MG63 (cell line): Measurements from ENCODE around the gene SRGAP1. TPM values are rescaled to one million over a fixed set of nuclear protein-coding genes. Genes with fewer than 3 reads are reported as not detected.
"Not testable (repeated sequence)": the region's sequence is repeated elsewhere in the genome, so short reads cannot be mapped to it uniquely, and the experiment has no call there.

Experiments used
- DNase-seq: peaks from one replicate; pipeline ENCODE4 v3.0.0-alpha.2; 2020
- H3K27me3 ChIP-seq: fragments of 250-450 bp; sonication (Bioruptor Pico); 2 replicates; pipeline ENCODE4 v1.5.1; 2020; ENCODE audit warnings: mild to moderate bottlenecking, moderate library complexity
- H3K36me3 ChIP-seq: fragments of 250-450 bp; sonication (Bioruptor Pico); 2 replicates; pipeline ENCODE4 v1.5.1; 2020; ENCODE audit warnings: mild to moderate bottlenecking, moderate library complexity
- H3K4me3 ChIP-seq: fragments of 250-450 bp; sonication (Bioruptor Pico); 2 replicates; pipeline ENCODE4 v1.5.1; 2020; ENCODE audit warnings: mild to moderate bottlenecking, moderate library complexity
- H3K9me3 ChIP-seq: fragments of 250-450 bp; sonication (Bioruptor Pico); 2 replicates; pipeline ENCODE4 v1.5.1; 2020; ENCODE audit warnings: mild to moderate bottlenecking, moderate library complexity
- total RNA-seq: library from RNA; depleted of rRNA; stranded (reverse); fragments of >200 nt; shearing (Covaris generic); gene quantifications from 2 replicates; pipeline ENCODE4 v1.2.3, GENCODE V29; 2014; ENCODE audit warnings: low replicate concordance

Gene SRGAP1
- total RNA-seq, 1 experiment from 2014 or later: 0.99 TPM

DNA sequence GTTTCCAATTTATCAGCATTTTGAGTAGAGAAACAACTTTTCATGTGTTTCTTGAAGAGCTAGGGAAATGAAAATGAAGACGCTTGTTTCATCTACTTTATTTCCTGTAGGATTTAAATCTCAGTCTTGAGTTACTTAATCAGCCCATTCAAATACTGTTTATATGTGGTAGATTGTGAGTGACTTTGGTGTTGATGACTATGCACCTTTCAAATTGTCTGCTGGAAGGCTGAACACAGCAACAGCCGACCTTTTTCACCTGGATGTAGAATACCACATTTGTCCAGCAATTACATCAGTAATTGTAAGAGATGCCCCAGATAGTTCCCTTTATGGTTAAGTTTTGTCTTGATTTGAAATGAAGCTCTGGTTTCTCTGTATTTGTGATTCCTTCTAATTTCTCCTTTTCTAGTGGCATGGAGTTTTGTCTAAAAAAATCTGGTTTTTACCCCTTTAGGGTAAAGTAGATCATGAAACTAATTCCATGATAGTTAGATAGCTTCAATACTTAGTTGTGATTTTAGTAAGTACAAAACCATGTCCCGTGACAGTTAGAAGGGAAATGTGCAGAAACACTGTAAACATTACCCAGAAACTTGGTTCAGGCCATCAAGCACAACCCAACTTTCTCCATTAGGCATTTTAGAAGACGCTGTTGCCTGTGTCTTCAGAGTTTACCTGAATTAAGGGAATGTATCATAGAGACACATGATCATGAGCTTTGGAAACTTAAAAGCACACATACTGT is 165.0 kb downstream of the SRGAP1 start:
- Histone ChIP-seq H3K27me3 (no peaks in the 10 kb centered on the region), H3K36me3 (peaks cover 10% of the 10 kb centered on the region), H3K4me3 (no peak overlapping the region), H3K9me3 (peaks cover 2% of the 10 kb centered on the region; the same call in 1 of the 2 replicates)
- DNase-seq: no peak

DNA sequence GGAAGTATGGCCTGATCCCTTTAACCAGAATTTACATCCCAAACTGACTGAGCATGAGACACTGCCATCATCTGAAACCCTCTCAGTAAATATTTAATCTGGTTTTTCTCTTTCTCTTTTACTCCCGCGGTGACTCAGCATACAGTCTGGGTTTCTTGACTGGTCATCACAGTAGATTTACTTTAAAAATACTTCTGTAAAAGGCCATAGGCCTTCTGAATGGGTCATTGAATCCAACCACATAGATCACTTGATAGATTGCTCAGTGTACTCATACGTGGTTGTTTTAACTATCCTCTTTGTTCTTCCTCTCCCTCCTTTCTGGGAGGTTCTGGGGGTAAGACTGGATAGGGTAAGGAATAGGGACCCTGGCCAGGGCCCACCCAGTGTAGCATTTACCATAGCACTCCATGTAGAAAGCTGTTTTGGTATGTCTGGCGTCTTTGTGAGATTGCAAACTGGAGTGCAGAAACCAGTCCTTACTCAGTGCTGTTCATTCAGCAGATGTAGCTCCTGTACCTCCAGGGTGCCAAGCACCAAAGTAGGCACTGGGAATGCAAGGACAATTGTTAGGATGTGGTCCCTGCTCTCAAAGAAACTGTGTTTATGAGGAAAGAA is 165.7 kb downstream of the SRGAP1 start:
- peaks cover 10% of the 10 kb centered on the region for H3K36me3 ChIP-seq
- peak; percentile 39 for DNase-seq
- H3K4me3 ChIP-seq: no peak overlapping the region
- H3K27me3 ChIP-seq: no peaks in the 10 kb centered on the region
- peaks cover 2% of the 10 kb centered on the region; the same call in 1 of the 2 replicates for H3K9me3 ChIP-seq

DNA sequence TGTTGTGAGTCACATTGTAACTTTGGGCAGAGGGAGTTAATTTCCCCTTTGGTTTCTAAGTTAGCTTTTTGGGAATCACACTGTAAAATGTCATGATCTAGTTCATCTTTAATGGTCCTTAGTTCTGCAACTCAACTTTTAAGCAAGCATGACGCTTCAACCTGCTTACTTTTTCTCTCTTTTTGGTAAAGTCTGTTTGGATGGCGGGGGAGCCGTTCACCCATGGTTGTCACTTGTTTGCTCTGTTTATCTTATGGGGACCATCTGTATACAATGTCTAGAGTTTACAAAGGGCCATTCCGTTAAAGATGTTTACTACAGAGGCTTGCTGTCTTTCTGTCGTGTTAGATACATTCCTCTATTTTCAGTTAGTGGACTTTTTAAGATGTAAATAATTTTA is 172.0 kb downstream of the SRGAP1 start:
- Histone ChIP-seq H3K4me3 (no peak overlapping the region), H3K27me3 (no peaks in the 10 kb centered on the region), H3K36me3 (peaks cover 14% of the 10 kb centered on the region), H3K9me3 (no peaks in the 10 kb centered on the region)
- DNase-seq: no peak

DNA sequence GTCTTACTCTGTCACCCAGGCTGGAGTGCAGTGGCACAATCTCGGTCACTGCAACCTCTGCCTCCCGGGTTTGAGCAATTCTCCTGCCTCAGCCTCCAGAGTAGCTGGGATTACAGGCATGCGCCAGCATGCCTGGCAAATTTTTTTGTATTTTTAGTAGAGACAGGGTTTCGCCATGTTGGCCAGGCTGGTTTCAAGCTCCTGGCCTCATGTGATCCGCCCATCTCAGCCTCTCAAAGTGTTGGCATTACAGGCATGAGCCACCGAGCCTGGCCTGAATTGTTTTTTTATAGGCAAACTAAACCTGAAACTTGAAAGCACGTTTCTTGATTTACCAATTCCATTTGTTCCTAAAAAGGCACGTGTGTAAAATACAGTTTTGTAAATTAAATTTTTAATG is 173.6 kb downstream of the SRGAP1 start:
- not testable (repeated sequence) for H3K27me3 ChIP-seq, H3K4me3 ChIP-seq, H3K9me3 ChIP-seq, DNase-seq
- peaks cover 24% of the 10 kb centered on the region for H3K36me3 ChIP-seq

DNA sequence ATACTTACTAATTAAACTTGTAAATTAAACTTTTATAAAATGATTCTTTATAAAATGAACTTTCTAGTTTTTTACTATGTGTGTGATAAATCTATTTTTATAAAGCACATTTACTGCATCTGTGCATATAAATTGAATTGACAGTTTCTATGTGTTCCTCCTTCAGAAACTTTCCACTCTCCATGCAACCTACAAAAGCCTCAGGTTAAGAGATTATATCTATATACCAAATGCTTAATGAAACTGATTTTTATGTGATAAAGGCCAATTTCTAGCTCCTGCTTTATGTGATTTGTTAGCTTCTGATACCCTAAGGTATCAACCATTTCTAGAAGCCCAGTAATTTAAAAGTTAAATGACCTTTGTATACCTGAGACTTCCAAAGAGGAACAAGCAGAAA is 174.0 kb downstream of the SRGAP1 start:
- no peaks in the 10 kb centered on the region for H3K9me3 ChIP-seq
- peaks cover 24% of the 10 kb centered on the region for H3K36me3 ChIP-seq
- H3K4me3 ChIP-seq: no peak overlapping the region
- no peak for DNase-seq
- H3K27me3 ChIP-seq: no peaks in the 10 kb centered on the region

DNA sequence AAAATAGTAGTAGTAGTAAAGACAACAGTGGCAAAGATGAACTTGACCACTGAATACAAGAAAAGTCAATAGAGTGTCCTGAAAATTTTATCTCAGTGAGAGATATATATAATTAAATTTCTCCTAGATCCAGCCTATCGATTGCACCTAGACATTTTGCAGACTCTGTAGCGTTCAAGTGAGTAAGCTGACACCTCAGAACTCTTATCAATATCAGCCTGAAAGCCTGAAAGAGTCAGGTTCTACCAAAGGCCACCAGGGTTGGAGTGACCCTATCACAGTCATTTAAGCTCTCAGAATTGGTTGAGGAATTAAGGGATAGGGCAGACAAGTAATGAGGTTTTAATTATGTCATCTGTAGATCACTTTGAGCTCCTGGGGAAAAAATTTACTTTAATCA is 174.6 kb downstream of the SRGAP1 start:
- Histone ChIP-seq H3K27me3 (no peaks in the 10 kb centered on the region), H3K9me3 (no peaks in the 10 kb centered on the region), H3K4me3 (no peak overlapping the region), H3K36me3 (peaks cover 24% of the 10 kb centered on the region)
- DNase-seq: no peak

DNA sequence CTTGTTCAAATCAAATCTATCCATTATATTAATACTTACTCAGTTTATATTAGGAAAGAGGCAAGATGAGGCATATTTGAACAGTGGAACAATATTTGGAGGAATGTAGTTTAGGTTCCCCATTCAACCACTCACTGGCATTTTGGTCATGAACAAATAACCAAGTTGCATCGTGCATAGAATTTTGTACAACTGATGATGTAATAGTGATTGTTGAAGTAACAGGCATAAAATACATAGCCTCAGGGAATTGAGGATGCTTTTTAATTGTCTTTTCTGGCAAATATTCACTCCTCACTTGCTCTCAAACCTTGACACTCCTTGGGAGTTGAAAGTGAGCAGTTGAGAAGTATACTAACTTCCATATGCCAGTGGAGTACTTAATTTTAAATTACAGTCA is 175.2 kb downstream of the SRGAP1 start:
- Histone ChIP-seq H3K4me3 (no peak overlapping the region), H3K9me3 (no peaks in the 10 kb centered on the region), H3K27me3 (no peaks in the 10 kb centered on the region), H3K36me3 (peaks cover 24% of the 10 kb centered on the region)
- DNase-seq: no peak

DNA sequence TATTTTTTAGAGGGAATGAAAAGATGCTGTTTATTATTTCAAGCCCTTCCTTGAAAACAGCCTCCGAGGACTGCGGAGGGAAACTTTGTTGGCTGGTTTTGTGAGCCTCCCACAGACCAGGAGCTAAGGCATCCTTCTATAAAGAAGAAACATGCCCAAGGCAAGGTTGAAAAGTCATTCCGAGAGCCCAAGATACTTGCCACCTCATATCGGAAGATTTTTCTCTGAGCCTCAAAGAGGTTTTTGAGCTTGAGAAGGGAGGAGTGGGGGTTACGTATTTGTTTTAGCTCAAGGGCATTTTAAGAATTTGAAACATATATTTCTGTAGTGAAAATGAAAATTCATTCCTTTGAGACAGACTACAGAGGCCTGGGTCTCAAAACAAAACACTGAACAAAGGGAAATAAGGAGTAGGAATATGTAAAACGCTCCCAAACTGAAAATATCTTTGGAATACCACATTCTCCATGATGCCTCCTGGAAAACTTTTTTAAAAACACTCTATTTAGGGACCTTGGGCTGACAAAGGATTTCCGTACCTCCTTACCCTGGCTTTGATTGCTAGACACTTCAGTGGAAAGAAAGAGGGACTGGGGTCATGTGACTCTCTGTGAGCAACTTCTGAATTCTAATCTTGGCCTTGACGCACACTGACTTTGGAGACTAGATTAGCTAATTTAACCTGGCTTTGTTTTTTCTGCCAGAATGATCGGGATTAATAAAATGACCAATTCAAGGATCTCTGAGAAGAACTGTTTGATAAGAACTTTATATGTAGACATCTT is 180.9 kb downstream of the SRGAP1 start:
- no peak for DNase-seq
- Histone ChIP-seq H3K36me3 (peaks cover 25% of the 10 kb centered on the region), H3K9me3 (no peaks in the 10 kb centered on the region; the same call in 1 of the 2 replicates), H3K4me3 (no peak overlapping the region), H3K27me3 (no peaks in the 10 kb centered on the region)

DNA sequence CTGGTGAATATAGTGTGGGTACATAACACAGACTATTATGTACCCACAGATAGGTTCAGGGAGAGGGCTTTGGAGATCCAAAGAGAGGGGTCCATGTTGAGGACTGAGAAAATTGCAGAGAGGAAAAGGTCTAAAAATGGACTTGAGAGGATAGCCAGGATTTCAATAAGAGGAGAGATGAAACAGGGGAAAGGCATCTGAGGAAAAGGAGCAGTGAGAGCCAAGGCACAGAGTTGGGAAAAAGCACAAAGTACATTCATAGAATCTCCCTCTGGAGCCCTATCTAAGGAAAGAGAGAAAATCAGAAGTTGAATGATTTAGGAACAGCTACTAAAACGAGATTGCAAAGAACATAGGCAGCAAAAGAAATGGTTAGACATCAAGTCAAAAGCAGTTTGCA is 182.8 kb downstream of the SRGAP1 start:
- H3K9me3 ChIP-seq: no peaks in the 10 kb centered on the region; the same call in 1 of the 2 replicates
- H3K4me3 ChIP-seq: no peak overlapping the region
- DNase-seq: no peak
- H3K36me3 ChIP-seq: peaks cover 32% of the 10 kb centered on the region
- H3K27me3 ChIP-seq: no peaks in the 10 kb centered on the region

DNA sequence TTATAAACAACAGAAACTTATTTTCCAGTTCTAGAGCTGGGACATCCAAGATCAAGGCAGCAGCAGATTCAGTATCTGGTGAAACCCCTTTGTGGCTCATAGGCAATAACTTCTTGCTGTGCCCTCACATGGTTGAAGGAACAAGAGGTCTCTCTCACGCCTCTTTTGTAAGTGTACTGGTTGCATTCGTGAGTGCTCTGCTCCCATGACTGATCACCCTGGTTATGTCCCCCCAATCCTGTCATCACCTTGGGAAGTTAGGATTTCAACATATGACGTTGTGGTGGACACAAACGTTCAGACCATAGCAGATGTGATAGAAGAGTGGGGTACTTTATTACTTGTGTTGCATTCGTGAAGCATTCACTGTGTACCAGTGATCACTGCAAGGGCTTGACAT is 184.0 kb downstream of the SRGAP1 start:
- no peak overlapping the region for H3K4me3 ChIP-seq
- no peak for DNase-seq
- H3K27me3 ChIP-seq: no peaks in the 10 kb centered on the region
- H3K9me3 ChIP-seq: no peaks in the 10 kb centered on the region; the same call in 1 of the 2 replicates
- H3K36me3 ChIP-seq: peaks cover 37% of the 10 kb centered on the region

DNA sequence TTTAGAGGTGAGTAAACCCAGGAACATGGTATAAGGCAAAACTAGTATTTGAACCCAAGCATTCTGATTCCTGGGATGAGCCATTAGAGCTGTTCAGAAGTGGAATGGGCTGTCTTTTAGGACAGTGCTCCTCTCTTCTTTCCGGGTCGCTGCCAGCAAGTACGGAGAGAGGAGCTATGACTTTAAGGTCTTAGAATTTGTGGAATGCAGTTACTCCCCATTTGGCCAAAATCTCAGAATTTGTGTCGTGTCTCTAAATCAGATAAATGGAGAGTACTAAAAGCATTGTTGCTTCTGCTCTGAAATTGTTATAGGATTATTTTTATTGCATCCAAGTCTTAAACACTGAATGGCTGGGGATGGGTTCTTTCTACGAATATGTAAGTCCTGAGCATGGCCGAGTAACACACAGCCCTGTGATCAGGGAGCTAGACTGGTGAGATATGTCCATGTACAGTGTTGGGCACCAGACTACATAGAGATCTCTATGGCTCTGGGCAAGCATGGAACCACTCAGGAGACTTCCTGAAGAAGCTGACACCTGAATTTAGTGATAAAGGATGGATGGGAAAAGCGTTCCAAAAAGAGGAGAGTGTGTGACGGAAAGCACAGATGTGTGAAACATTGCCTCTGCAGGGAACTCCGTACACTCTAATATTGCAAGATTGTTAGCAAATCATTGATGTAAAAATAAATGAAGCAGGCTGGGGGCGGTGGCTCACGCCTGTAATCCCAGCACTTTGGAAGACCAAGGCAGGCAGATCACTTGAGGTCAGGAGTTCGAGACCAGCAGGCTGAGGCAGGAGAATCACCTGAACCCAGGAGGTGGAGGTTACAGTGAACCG is 184.7 kb downstream of the SRGAP1 start:
- Histone ChIP-seq H3K4me3 (no peak overlapping the region), H3K9me3 (no peaks in the 10 kb centered on the region; the same call in none of the 2 replicates), H3K36me3 (peaks cover 42% of the 10 kb centered on the region), H3K27me3 (no peaks in the 10 kb centered on the region)
- peak; percentile 70 for DNase-seq

DNA sequence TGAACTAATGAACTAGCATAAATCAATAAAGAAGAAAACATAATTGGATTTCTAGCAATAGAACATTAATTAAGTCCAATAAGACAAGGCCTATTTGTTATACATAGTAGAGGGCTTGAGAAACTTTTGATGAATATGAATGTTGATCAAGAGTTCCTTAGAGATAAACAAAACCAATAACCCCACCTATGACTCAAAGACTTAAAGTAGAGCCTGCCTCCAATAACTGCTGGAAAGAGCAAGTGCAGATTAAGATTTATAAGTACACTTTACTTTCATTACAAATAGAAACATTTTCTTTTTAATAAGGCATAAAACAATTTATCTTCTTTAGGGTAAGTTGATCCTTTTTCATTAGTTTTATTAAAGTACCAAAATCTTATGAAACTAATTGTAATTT is 185.7 kb downstream of the SRGAP1 start:
- DNase-seq: no peak
- no peak overlapping the region for H3K4me3 ChIP-seq

DNA sequence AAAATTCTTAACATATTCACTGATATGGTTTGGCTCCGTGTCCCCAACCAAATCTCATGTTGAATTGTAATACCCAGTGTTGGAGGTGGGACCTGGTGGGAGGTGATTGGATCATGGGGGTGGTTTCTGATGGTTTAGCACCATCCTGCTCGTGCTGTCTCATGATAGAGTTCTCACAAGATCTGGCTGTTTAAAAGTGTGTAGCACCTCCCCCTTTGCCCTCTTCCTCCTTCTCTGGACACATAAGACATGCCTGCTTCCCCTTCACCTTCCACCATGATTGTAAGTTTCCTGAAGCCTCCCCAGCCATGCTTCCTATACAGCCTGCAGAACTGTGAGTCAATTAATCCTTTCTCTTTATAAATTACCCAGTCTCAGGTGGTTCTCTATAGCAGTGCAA is 189.6 kb downstream of the SRGAP1 start:
- H3K9me3 ChIP-seq, DNase-seq, H3K4me3 ChIP-seq, H3K27me3 ChIP-seq: not testable (repeated sequence)
- H3K36me3 ChIP-seq: peaks cover 48% of the 10 kb centered on the region

More for the DNA sequence above, 185.7 kb downstream of the SRGAP1 start:
- Histone ChIP-seq H3K27me3 (no peaks in the 10 kb centered on the region), H3K36me3 (peaks cover 47% of the 10 kb centered on the region), H3K9me3 (peaks cover 2% of the 10 kb centered on the region)

DNA sequence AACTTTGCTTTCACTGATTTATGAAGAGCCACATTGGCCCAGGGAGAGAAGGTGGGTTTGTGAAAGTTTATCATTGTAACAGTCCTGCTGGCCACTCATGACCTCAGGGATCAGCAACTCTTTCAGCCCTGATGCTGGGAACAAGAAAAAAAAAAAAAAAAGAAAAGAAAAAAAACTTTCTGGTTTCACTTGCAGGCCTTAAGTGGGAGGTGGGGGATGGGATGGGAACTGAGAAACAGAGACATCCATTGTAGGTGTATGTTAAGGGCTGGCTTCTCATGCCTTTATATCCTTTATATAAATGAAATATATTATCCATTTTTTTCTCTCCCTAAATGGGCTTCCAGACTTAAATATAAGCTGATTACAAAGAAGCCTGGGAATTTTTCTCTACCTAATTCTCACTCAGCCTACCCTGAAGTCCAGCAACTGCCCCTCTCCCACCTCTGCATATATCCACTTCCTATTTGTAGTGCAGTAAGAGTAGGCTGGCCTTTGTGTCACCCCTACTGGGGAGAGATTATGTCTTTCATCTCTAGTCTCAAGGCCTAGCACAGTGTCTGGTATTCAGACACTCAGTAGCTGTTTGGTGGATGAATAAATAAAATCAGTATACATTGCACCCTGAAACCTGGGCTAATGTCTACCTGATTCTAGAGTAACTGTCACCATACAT is 190.5 kb downstream of the SRGAP1 start:
- Histone ChIP-seq H3K9me3 (peaks cover 5% of the 10 kb centered on the region), H3K4me3 (no peak overlapping the region), H3K27me3 (no peaks in the 10 kb centered on the region), H3K36me3 (peaks cover 42% of the 10 kb centered on the region)
- no peak for DNase-seq

DNA sequence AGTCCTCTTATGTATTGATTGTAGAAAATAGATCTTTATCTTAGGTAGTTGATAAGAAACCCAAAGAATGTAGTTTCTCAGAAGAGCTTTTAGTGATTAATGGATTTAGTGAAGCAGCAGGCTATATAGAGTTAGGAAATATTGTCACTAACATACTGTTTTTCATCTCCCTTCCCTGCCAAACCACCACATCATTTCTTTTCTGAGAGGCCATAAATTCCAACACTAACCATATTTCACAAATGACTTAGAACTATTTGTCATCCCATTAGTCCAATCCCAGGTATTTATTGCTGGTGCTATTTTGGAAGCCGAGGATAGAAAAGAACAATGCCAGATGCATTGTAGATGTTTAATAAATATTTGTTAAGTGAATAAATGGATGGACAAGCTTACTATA is 191.9 kb downstream of the SRGAP1 start:
- no peaks in the 10 kb centered on the region for H3K27me3 ChIP-seq
- peaks cover 5% of the 10 kb centered on the region for H3K9me3 ChIP-seq
- no peak overlapping the region for H3K4me3 ChIP-seq
- H3K36me3 ChIP-seq: peaks cover 31% of the 10 kb centered on the region
- no peak for DNase-seq

DNA sequence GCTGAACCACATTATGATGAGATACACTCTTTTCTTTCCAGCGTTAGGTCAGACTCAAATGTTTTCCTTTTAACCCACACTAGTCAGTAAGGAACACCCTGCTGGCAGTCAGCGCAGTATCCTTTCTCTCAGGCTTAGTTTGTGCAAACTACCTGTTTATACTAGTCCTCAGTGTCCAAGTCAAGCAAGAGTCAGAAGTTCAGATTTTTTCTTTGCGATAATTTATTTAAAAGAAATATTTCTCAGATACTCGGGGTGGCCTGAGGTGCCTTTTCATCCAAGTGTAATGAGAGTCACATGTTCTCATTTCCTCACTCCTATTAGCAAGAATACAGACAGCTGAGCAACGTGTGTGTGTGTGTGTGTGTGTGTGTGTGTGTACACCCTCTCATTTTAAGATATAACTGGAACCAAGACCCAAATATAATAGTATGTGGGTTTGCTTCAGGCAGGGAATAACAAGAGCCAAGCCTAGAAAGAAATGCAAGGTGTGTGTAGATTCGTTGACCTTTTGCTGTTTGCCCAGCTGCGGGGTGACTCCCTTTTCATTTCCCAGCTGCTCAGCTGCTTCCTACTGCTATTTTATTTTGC is 194.9 kb downstream of the SRGAP1 start:
- Histone ChIP-seq H3K9me3 (peaks cover 4% of the 10 kb centered on the region), H3K27me3 (no peaks in the 10 kb centered on the region), H3K4me3 (no peak overlapping the region), H3K36me3 (peaks cover 13% of the 10 kb centered on the region)
- peak; percentile 43 for DNase-seq
